AG04450 (cell line): ENCODE measurements around the gene ASCC2. TPM values are rescaled to one million over a fixed set of nuclear protein-coding genes. Genes with fewer than 3 reads are reported as not detected.
"Not testable (repeated sequence)": the region's sequence is repeated elsewhere in the genome, so short reads cannot be mapped to it uniquely, and the experiment has no call there.

Experiments
- CTCF ChIA-PET: fragments of 300-600, 350-600 bp; formaldehyde crosslinking; extraction: SDS; loops from one replicate; lab custom pipeline; 2022; ENCODE audit warnings: antibody characterized with exemption, inconsistent platforms; lab: Charles Lee
- POLR2A ChIA-PET: fragments of 350-600 bp; formaldehyde crosslinking; extraction: SDS; loops from one replicate; lab custom pipeline; 2021; ENCODE audit warnings: antibody characterized with exemption, inconsistent platforms; lab: Yijun Ruan, JAX
- DNase-seq: peaks from one replicate; pipeline ENCODE4 v3.0.0-alpha.2; 2011; ENCODE audit warnings: low read depth, low spot score
- H3K27ac ChIP-seq: one replicate; pipeline ENCODE4 v1.5.1; 2012; ENCODE audit warnings: low read depth, low read length, control low read depth
- H3K27me3 ChIP-seq: one replicate; pipeline ENCODE4 v1.6.0; 2012; ENCODE audit warnings: low read length; ENCODE audit not compliant: control insufficient read depth, insufficient read depth
- H3K4me3 ChIP-seq: 2 replicates; pipeline ENCODE4 v1.5.1; 2011; ENCODE audit warnings: mild to moderate bottlenecking, low read depth, low read length, control low read depth
- H3K9me3 ChIP-seq: 2 replicates; pipeline ENCODE4 v1.5.1; 2012; ENCODE audit warnings: low read length; ENCODE audit not compliant: control insufficient read depth, insufficient read depth
- polyA plus RNA-seq: library from polyadenylated mRNA; depleted of rRNA; stranded (reverse); fragments of >200 nt; gene quantifications from 2 replicates; pipeline ENCODE4 v1.2.3, GENCODE V29; 2011
- TF ChIP-seq, protein P1 (sequence below): IDR thresholded peaks from 2 replicates; pipeline ENCODE4 v1.5.1; 2011; ENCODE audit warnings: low read depth, low read length, control low read depth, inconsistent platforms

ASCC2 gene
- polyA plus RNA-seq, 1 experiment: 45.9 TPM

DNA sequence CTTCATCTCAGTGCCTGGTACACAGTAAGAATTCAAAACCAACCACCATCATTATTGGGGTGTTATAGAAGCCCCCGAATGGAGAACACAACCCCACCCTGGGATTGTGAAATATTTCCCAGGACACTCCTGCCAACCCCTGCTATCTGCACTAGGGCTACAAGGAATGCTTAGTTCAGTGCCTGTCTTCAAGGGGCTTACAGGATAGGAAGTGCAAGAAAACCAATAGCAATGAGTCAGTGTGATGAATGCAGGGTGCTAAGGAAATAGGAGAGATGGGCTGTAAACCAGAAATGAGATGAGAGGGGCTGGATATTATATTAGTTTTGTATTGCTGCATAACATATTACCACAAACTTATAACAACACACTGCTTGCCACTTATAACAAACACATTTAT is 965 bp upstream of the ASCC2 start:
- no peak overlapping the region for H3K4me3 ChIP-seq
- no peaks in the 10 kb centered on the region for H3K27me3 ChIP-seq
- H3K27ac ChIP-seq: no peak overlapping the region
- CTCF ChIA-PET: no interaction called here
- peaks cover 3% of the 10 kb centered on the region; the same call in 1 of the 2 replicates for H3K9me3 ChIP-seq
- POLR2A ChIA-PET: no interaction called here
- TF ChIP-seq, protein P1, sequence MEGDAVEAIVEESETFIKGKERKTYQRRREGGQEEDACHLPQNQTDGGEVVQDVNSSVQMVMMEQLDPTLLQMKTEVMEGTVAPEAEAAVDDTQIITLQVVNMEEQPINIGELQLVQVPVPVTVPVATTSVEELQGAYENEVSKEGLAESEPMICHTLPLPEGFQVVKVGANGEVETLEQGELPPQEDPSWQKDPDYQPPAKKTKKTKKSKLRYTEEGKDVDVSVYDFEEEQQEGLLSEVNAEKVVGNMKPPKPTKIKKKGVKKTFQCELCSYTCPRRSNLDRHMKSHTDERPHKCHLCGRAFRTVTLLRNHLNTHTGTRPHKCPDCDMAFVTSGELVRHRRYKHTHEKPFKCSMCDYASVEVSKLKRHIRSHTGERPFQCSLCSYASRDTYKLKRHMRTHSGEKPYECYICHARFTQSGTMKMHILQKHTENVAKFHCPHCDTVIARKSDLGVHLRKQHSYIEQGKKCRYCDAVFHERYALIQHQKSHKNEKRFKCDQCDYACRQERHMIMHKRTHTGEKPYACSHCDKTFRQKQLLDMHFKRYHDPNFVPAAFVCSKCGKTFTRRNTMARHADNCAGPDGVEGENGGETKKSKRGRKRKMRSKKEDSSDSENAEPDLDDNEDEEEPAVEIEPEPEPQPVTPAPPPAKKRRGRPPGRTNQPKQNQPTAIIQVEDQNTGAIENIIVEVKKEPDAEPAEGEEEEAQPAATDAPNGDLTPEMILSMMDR: no peak
- no peak for DNase-seq

DNA sequence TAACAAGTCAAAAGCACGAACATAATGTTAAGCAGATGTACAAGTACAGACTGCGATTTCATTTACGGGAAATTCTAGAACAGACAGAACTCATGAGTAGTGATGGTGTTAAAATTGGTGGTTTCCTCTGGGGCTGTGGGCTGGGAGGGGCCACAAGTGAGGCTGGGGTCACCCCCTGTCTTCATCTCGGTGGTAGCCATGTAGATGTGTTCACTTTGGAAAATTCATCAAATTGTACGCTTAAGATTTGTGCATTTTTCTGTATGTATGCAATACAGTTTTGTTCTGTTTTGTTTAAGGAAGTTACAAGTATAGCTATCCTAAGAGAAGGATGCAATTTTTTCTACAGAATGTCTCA is 504 bp upstream of the ASCC2 start:
- peak overlapping the region; percentile 98 for H3K4me3 ChIP-seq
- TF ChIP-seq, protein P1: no peak
- POLR2A ChIA-PET: interaction anchor here (0.7 to 1.7 kb wide), 2 partner anchors 17 to 45 kb away, joined by 3 to 5 read pairs; partner anchors contain the start of gene MTMR3

DNA sequence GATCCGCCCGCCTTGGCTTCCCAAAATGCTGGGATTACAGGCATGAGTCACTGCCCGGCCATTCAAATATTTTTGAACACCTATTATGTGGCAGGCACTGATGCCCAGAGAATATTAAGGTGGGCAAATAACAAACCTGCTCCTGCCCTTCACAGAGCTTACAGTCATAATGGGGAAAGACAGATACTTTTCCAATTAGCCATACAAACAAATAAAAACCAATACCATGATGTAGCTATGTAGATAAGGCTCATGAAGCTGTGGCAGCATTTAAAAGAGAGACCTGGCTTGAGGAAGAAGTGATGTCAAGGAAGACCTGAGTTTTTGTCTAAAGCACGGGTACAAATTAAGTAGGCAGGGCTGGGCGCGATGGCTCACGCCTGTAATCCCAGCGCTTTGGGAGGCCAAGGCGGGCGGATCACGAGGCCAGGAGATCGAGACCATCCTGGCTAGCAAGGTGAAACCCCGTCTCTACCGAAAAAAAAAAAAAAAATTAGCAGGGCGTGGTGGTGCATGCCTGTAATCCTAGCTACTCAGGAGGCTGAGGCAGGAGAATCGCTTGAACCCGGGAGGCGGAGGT is 1.2 kb downstream of the ASCC2 start:
- not testable (repeated sequence) for H3K27ac ChIP-seq, DNase-seq, H3K27me3 ChIP-seq, H3K9me3 ChIP-seq
- H3K4me3 ChIP-seq: peak overlapping the region; percentile 98
- ChIA-PET CTCF (interaction anchor here (0.6 to 1.9 kb wide), 3 partner anchors 102 to 252 kb away, joined by 5 to 8 read pairs (median 7); no protein-coding TSS in a partner anchor), POLR2A (interaction anchor here (1.7 kb wide), 1 partner anchor 46 kb away, joined by 5 read pairs; the partner anchor contains the start of gene MTMR3)

More for the DNA sequence above, 504 bp upstream of the ASCC2 start:
- Histone ChIP-seq H3K27ac (peak overlapping the region; percentile 57), H3K9me3 (peaks cover 3% of the 10 kb centered on the region; the same call in 1 of the 2 replicates), H3K27me3 (no peaks in the 10 kb centered on the region)
- CTCF ChIA-PET: interaction anchor here (1.9 kb wide), 1 partner anchor 167 kb away, joined by 8 read pairs; no protein-coding TSS in a partner anchor
- DNase-seq: no peak

DNA sequence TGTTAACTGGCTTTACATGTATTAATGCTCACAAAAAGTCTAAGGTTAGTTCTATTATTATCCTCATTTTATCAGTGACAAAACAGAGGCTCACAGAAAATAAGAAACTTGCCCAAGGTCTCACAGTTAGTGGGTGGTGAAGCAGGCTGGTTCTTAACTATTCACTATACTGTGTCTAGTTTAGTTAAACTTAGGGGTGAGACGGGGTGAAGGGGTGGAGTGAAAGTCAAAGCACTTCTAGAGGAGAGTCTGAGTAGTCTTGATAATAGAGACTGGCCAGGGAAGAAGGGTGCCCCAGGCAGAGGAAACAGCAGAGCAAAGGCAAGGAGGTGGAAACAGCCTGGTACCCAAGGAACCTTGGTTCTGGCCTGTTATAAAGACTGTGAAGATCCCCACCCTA is 4.0 kb downstream of the ASCC2 start:
- H3K4me3 ChIP-seq: no peak overlapping the region
- TF ChIP-seq, protein P1: no peak
- H3K9me3 ChIP-seq: peaks cover 3% of the 10 kb centered on the region; the same call in 1 of the 2 replicates
- H3K27ac ChIP-seq: no peak overlapping the region
- CTCF ChIA-PET: interaction anchor here (1.1 kb wide), 1 partner anchor 171 kb away, joined by 3 read pairs; no protein-coding TSS in a partner anchor
- POLR2A ChIA-PET: no interaction called here
- no peaks in the 10 kb centered on the region for H3K27me3 ChIP-seq
- DNase-seq: no peak

DNA sequence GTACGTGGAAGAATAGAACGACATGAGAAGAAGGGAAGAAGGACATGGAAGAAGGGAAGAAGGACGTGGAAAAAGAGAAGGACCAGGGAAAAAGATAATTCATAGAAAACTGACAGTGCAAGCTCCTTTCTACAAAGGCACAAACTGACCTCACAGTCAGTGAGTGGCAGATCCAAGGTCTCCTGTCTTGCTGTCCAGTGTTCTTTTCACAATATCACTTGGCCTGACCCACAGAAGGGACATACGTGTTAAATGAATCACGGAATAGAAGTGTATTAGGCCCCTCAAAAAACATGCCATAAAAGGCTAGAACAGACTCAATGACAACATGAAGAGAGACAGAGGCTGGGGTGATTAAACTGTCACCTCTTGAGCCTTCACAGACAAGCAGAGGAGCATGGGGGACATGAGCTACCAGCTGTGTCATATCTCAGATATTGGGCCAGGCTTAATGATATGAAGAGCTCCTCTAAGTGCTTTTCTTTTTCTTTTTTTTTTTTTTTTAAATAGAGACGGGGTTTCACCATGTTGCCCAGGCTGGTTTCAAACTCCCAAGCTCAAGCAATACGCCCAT is 4.6 kb downstream of the ASCC2 start:
- DNase-seq: no peak
- H3K4me3 ChIP-seq: no peak overlapping the region
- CTCF ChIA-PET: interaction anchor here (0.6 kb wide), 2 partner anchors 70 to 133 kb away, joined by 3 to 4 read pairs; no protein-coding TSS in a partner anchor
- H3K27me3 ChIP-seq: no peaks in the 10 kb centered on the region
- POLR2A ChIA-PET: no interaction called here
- TF ChIP-seq, protein P1: no peak
- peaks cover 3% of the 10 kb centered on the region; the same call in 1 of the 2 replicates for H3K9me3 ChIP-seq
- no peak overlapping the region for H3K27ac ChIP-seq
